Measurements from ENCODE around the gene HARS1. TPM values are rescaled to one million over a fixed set of nuclear protein-coding genes. Genes with fewer than 3 reads are reported as not detected.
"Not testable (repeated sequence)": the region's sequence is repeated elsewhere in the genome, so short reads cannot be mapped to it uniquely, and the experiment has no call there.

Gene HARS1
- total and polyA plus RNA-seq, 12 donors: 30.3 to 53.2 (median 37.0) TPM

DNA sequence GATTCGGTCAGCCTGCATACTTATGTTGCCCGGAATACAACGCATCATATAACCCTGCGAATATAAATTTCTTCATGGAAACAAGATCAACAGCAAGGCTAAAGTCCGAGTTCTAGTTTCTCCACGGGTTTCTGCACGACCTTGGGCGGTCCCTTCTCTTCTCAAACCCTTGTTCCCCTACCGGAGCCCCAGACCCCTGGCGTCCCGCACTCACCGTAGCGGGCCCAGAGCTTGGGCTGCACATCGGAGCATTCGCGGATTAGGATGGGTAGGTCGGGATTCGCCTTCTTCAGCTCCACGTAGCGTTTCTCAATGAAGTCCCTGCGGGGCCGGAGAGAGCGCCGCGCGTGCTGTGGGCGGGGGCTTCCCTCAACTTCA is 44.1 kb downstream of the HARS1 start:
- no peak for TF ChIP-seq CTCF (IDR thresholded peaks at IDR 0.05)
- 0 to 2% methylated on average over 27 of the region's 27 CpGs for WGBS, 2 donors
- intact Hi-C loops (cut with DNase I): loop anchor here in 5 of 10 donors (5.0 to 10.0 kb wide), 6 partner anchors 45 to 282 kb away; partner anchors contain the start of genes ANKHD1 (in 2 of the 5), EIF4EBP3 (in 2 of the 5), APBB3 (in 1 of the 5) and HARS1 (in 1 of the 5)
- Histone ChIP-seq H3K27me3 (no peaks in the 10 kb centered on the region), H3K27ac (peak overlapping the region; percentile 54 to 92 (median 86)), H3K9me3 (no peaks in the 10 kb centered on the region), H3K4me1 (peaks cover 4 to 45% (median 26%) of the 10 kb centered on the region in 9 donors), H3K4me3 (peak overlapping the region; percentile 53 to 99 (median 90)), H3K36me3 (peaks cover 0 to 77% (median 31%) of the 10 kb centered on the region in 9 donors)
- ATAC-seq (peak in 4 of 8 donors; percentile 3 to 32 (median 5)), DNase-seq (no peak)

GRCh38 chr5:140642718-140643117 is 48.5 kb downstream of the HARS1 start:
- intact Hi-C loops (cut with DNase I): loop anchor here in 4 of 10 donors (10.0 kb wide), 3 partner anchors 98 to 278 kb away; partner anchors contain the start of genes ANKHD1 (in 2 of the 4), EIF4EBP3 (in 1 of the 4) and SLC4A9 (in 1 of the 4)
- H3K27me3 ChIP-seq: no peaks in the 10 kb centered on the region
- H3K4me1 ChIP-seq: peaks cover 4 to 52% (median 29%) of the 10 kb centered on the region in 9 donors
- H3K4me3 ChIP-seq: no peak overlapping the region
- no peak overlapping the region for H3K27ac ChIP-seq
- 58 to 59% methylated on average over 3 of the region's 3 CpGs for WGBS, 2 donors
- ATAC-seq: no peak
- peaks cover 0 to 49% (median 10%) of the 10 kb centered on the region in 9 donors for H3K36me3 ChIP-seq
- H3K9me3 ChIP-seq: no peaks in the 10 kb centered on the region
- no peak for DNase-seq
- TF ChIP-seq CTCF (IDR thresholded peaks at IDR 0.05): no peak

DNA sequence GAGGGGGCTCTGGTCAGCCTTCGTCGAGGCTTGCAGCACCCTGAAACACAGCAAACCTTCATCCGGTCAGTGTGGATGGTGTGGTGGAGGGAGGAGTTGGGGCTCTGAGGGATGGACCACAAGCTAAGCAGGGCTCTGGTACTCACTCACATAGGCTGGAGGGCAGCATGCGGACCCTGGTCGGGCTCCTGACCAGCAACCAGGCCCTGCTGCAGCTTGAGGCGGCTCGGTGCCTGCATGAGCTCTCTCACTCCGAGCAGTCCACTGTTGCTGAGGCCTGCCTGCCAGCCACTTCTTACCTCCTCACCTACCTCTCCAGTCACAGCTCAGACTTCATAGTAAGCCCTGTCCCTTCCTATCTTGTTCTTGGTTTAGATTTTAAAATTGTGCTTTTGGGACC is 49.5 kb downstream of the HARS1 start:
- H3K9me3 ChIP-seq: no peaks in the 10 kb centered on the region
- intact Hi-C loops (cut with DNase I): loop anchor here in 4 of 10 donors (10.0 kb wide), 3 partner anchors 97 to 277 kb away; partner anchors contain the start of genes ANKHD1 (in 2 of the 4), EIF4EBP3 (in 1 of the 4) and SLC4A9 (in 1 of the 4)
- H3K27me3 ChIP-seq: no peaks in the 10 kb centered on the region
- DNase-seq (no peak), ATAC-seq (no peak)
- H3K4me1 ChIP-seq: peaks cover 3 to 49% (median 26%) of the 10 kb centered on the region in 9 donors
- 87 to 91% methylated on average over 8 of the region's 8 CpGs for WGBS, 2 donors
- no peak overlapping the region for H3K27ac ChIP-seq
- no peak overlapping the region for H3K4me3 ChIP-seq
- TF ChIP-seq CTCF (IDR thresholded peaks at IDR 0.05): no peak
- H3K36me3 ChIP-seq: peaks cover 0 to 49% (median 10%) of the 10 kb centered on the region in 9 donors

GRCh38 chr5:140639148-140639981 is 51.8 kb downstream of the HARS1 start, which contains the start of gene TMCO6:
Gene TMCO6 (plus strand): TSS chr5:140639451. CDS start chr5:140639528, 77 bp downstream.
- Histone ChIP-seq H3K4me1 (peaks cover 0 to 44% (median 16%) of the 10 kb centered on the region in 9 donors), H3K27me3 (no peaks in the 10 kb centered on the region), H3K4me3 (peak within 1 kb of the TSS; percentile 53 to 90 (median 70)), H3K9me3 (no peaks in the 10 kb centered on the region), H3K36me3 (peaks cover 0 to 35% (median 4%) of the 10 kb centered on the region in 9 donors), H3K27ac (peak within 1 kb of the TSS; percentile 64 to 97 (median 88))
- ATAC-seq (peak; percentile 98 to 99 (median 99)), DNase-seq (peak; percentile 98 to 99)
- WGBS, 2 donors: 0% methylated on average over 63 of the region's 63 CpGs
- TF ChIP-seq CTCF (IDR thresholded peaks at IDR 0.05): peak; percentile 41 to 89 (median 75)
- intact Hi-C loops (cut with DNase I): loop anchor here (2.0 to 10.0 kb wide), 7 partner anchors 72 to 275 kb away; partner anchors contain the start of genes APBB3 (in 4 of the 10), EIF4EBP3 (in 4 of the 10), SLC35A4 (in 4 of the 10) and SLC4A9 (in 2 of the 10)

DNA sequence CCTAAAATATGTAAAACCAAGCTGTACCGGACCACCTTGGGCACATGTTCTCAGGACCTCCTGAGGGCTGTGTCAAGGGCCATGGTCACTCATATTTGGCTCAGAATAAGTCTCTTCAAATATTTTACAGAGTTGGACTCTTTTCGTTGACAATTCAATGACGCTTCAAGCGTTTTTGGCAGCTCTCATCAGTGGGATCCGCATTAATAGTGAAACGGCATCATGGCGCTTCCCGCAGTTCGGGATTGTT is 52.3 kb downstream of the HARS1 start:
- not testable (repeated sequence) for H3K27me3 ChIP-seq, H3K9me3 ChIP-seq, DNase-seq
- peak overlapping the region; percentile 64 to 97 (median 88) for H3K27ac ChIP-seq
- H3K36me3 ChIP-seq: peaks cover 0 to 29% (median 4%) of the 10 kb centered on the region in 9 donors
- peak overlapping the region in 9 of 10 donors; percentile 57 to 90 (median 71) for H3K4me3 ChIP-seq
- ATAC-seq: peak in 1 of 8 donors; percentile 0
- H3K4me1 ChIP-seq: peaks cover 0 to 47% (median 16%) of the 10 kb centered on the region in 9 donors
- intact Hi-C loops (cut with DNase I): loop anchor here (2.0 to 10.0 kb wide), 7 partner anchors 72 to 274 kb away; partner anchors contain the start of genes APBB3 (in 4 of the 10), EIF4EBP3 (in 4 of the 10), SLC35A4 (in 4 of the 10) and SLC4A9 (in 2 of the 10)
- 22 to 23% methylated on average over 9 of the region's 9 CpGs for WGBS, 2 donors
